ENCODE data around the gene SEPTIN2.
A peak's percentile ranks its signal among the peaks of the same experiment; 100 is the strongest.

Gene SEPTIN2

DNA sequence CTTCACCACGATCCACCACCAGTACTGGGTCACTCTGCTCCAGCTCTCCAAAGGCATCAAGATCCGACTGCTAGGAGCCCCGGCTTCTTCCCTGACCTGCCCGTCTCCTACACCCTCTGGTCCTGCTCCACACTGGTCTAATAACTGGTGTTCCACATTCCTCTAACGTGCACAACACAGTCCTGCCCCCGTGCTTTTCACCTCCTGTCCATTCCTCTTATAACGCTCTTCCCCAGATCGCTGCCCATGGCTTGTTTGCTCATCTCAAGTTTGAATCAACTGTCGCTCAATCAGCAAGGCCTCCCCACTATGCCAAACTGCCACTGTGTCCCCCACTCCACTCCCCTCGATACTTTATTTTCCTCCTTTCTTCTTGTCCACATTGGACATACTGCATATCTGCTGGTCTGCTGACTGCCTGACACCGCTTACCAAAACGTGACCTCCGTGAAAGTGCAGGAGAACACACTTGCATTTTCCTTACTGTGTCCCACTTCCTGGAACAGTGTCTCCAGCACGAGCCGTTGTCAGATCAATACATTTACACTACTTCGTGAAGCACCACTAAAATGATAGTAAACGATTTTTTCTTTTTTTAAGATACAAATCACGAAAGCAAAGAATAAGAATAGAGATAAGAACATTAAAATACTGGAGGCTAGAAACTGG is 6.8 kb upstream of the SEPTIN2 start:
- no CpG with 5 or more reads among the region's 18 CpGs for WGBS, 2 donors (ENCODE audit: extremely low coverage in 2 of 2, insufficient read length in 2 of 2, insufficient replicate concordance in 1 of 2)

GRCh38 chr2:241309684-241310117 is 6.0 kb upstream of the SEPTIN2 start:
- no peak overlapping the region for H4K91ac ChIP-seq (ENCODE audit: low read depth, low read length, poor library complexity)
- no peak overlapping the region for H2BK5ac ChIP-seq (ENCODE audit: low read length)
- H2BK15ac ChIP-seq (ENCODE audit: low read length): no peak overlapping the region
- no peak overlapping the region for H3K9ac ChIP-seq (ENCODE audit: low read depth, low read length, poor library complexity)
- H3K79me1 ChIP-seq (ENCODE audit: low read depth, low read length): peaks cover 11% of the 10 kb centered on the region
- H3K23ac ChIP-seq (ENCODE audit: low read depth, low read length, poor library complexity): no peak overlapping the region
- H3K9me3 ChIP-seq (replicated peaks in 1 of 2; ENCODE audit: control insufficient read depth in 2 of 2, insufficient read depth in 1 of 2, low read depth in 1 of 2, low read length in 2 of 2): no peaks in the 10 kb centered on the region
- DNase-seq (ENCODE audit: low spot score): no peak
- no peak overlapping the region for H3K4me2 ChIP-seq (ENCODE audit: insufficient read depth, low read length, poor library complexity, severe bottlenecking)
- H2BK120ac ChIP-seq (ENCODE audit: low read depth, low read length): no peak overlapping the region
- no peak overlapping the region for H3K4me3 ChIP-seq (ENCODE audit: low read length in 2 of 2)
- H4K8ac ChIP-seq (ENCODE audit: low read depth, low read length): no peak overlapping the region
- no peaks in the 10 kb centered on the region for H3K27me3 ChIP-seq (ENCODE audit: control insufficient read depth in 3 of 3, insufficient read depth in 3 of 3, low read depth in 1 of 3, low read length in 3 of 3)
- no peak overlapping the region for H3K14ac ChIP-seq (ENCODE audit: low read length)
- no CpG with 5 or more reads among the region's 2 CpGs for WGBS, 2 donors (ENCODE audit: extremely low coverage in 2 of 2, insufficient read length in 2 of 2, insufficient replicate concordance in 1 of 2)
- peaks cover 0 to 18% of the 10 kb centered on the region in 2 donors for H3K36me3 ChIP-seq (replicated peaks in 1 of 2; ENCODE audit: control insufficient read depth in 2 of 2, insufficient read depth in 2 of 2, low read length in 2 of 2)
- peaks cover 0 to 4% of the 10 kb centered on the region in 2 donors for H3K4me1 ChIP-seq (ENCODE audit: control insufficient read depth in 2 of 2, insufficient read depth in 1 of 2, low read depth in 1 of 2, low read length in 2 of 2)
- no peak overlapping the region for H2BK12ac ChIP-seq (ENCODE audit: low read length)
- H3K4ac ChIP-seq (ENCODE audit: low read length): no peak overlapping the region
- H3K18ac ChIP-seq (ENCODE audit: low read length): no peak overlapping the region
- H3K27ac ChIP-seq (replicated peaks; ENCODE audit: low read length): no peak overlapping the region
- no peak overlapping the region for H2AK5ac ChIP-seq (ENCODE audit: low read depth, low read length)
- no peak overlapping the region for H2AFZ ChIP-seq (ENCODE audit: low read length)

More for the DNA sequence above, 6.8 kb upstream of the SEPTIN2 start:
- H3K27ac ChIP-seq (replicated peaks; ENCODE audit: low read length): no peak overlapping the region
- no peak overlapping the region for H2BK5ac ChIP-seq (ENCODE audit: low read length)
- peak overlapping the region; percentile 24 for H3K9ac ChIP-seq (ENCODE audit: low read depth, low read length, poor library complexity)
- H3K79me1 ChIP-seq (ENCODE audit: low read depth, low read length): peaks cover 11% of the 10 kb centered on the region
- H3K9me3 ChIP-seq (replicated peaks in 1 of 2; ENCODE audit: control insufficient read depth in 2 of 2, insufficient read depth in 1 of 2, low read depth in 1 of 2, low read length in 2 of 2): no peaks in the 10 kb centered on the region
- no peak for DNase-seq (ENCODE audit: low spot score)
- no peak overlapping the region for H2BK12ac ChIP-seq (ENCODE audit: low read length)
- no peak overlapping the region for H3K18ac ChIP-seq (ENCODE audit: low read length)
- no peak overlapping the region for H3K23ac ChIP-seq (ENCODE audit: low read depth, low read length, poor library complexity)
- no peaks in the 10 kb centered on the region for H3K27me3 ChIP-seq (ENCODE audit: control insufficient read depth in 3 of 3, insufficient read depth in 3 of 3, low read depth in 1 of 3, low read length in 3 of 3)
- peaks cover 0 to 18% of the 10 kb centered on the region in 2 donors for H3K36me3 ChIP-seq (replicated peaks in 1 of 2; ENCODE audit: control insufficient read depth in 2 of 2, insufficient read depth in 2 of 2, low read length in 2 of 2)
- no peak overlapping the region for H3K4ac ChIP-seq (ENCODE audit: low read length)
- H2BK15ac ChIP-seq (ENCODE audit: low read length): no peak overlapping the region
- H3K14ac ChIP-seq (ENCODE audit: low read length): no peak overlapping the region
- H4K8ac ChIP-seq (ENCODE audit: low read depth, low read length): no peak overlapping the region
- no peak overlapping the region for H2BK120ac ChIP-seq (ENCODE audit: low read depth, low read length)
- H3K4me1 ChIP-seq (ENCODE audit: control insufficient read depth in 2 of 2, insufficient read depth in 1 of 2, low read depth in 1 of 2, low read length in 2 of 2): peaks cover 0 to under 1% of the 10 kb centered on the region in 2 donors
- H4K91ac ChIP-seq (ENCODE audit: low read depth, low read length, poor library complexity): no peak overlapping the region
- no peak overlapping the region for H2AFZ ChIP-seq (ENCODE audit: low read length)
- no peak overlapping the region for H3K4me2 ChIP-seq (ENCODE audit: insufficient read depth, low read length, poor library complexity, severe bottlenecking)
- H2AK5ac ChIP-seq (ENCODE audit: low read depth, low read length): no peak overlapping the region
- H3K4me3 ChIP-seq (ENCODE audit: low read length in 2 of 2): no peak overlapping the region

- Histone ChIP-seq H4K8ac (ENCODE audit: low read depth, low read length) (no peak overlapping the region), H3K4me2 (ENCODE audit: insufficient read depth, low read length, poor library complexity, severe bottlenecking) (no peak overlapping the region), H3K9me3 (replicated peaks in 1 of 2; ENCODE audit: control insufficient read depth in 2 of 2, insufficient read depth in 1 of 2, low read depth in 1 of 2, low read length in 2 of 2) (no peaks in the 10 kb centered on the region), H3K18ac (ENCODE audit: low read length) (no peak overlapping the region), H3K4ac (ENCODE audit: low read length) (no peak overlapping the region), H3K27ac (replicated peaks; ENCODE audit: low read length) (no peak overlapping the region), H3K23ac (ENCODE audit: low read depth, low read length, poor library complexity) (no peak overlapping the region), H3K9ac (ENCODE audit: low read depth, low read length, poor library complexity) (no peak overlapping the region), H2BK12ac (ENCODE audit: low read length) (no peak overlapping the region), H3K79me1 (ENCODE audit: low read depth, low read length) (peaks cover 8% of the 10 kb centered on the region), H2BK5ac (ENCODE audit: low read length) (no peak overlapping the region), H2BK15ac (ENCODE audit: low read length) (no peak overlapping the region), H2AK5ac (ENCODE audit: low read depth, low read length) (no peak overlapping the region), H2AFZ (ENCODE audit: low read length) (no peak overlapping the region), H3K14ac (ENCODE audit: low read length) (no peak overlapping the region), H4K91ac (ENCODE audit: low read depth, low read length, poor library complexity) (no peak overlapping the region), H2BK120ac (ENCODE audit: low read depth, low read length) (no peak overlapping the region), H3K4me3 (ENCODE audit: low read length in 2 of 2) (no peak overlapping the region), H3K4me1 (ENCODE audit: control insufficient read depth in 2 of 2, insufficient read depth in 1 of 2, low read depth in 1 of 2, low read length in 2 of 2) (peaks cover 0 to 4% of the 10 kb centered on the region in 2 donors), H3K36me3 (replicated peaks in 1 of 2; ENCODE audit: control insufficient read depth in 2 of 2, insufficient read depth in 2 of 2, low read length in 2 of 2) (peaks cover 0 to 18% of the 10 kb centered on the region in 2 donors), H3K27me3 (ENCODE audit: control insufficient read depth in 3 of 3, insufficient read depth in 3 of 3, low read depth in 1 of 3, low read length in 3 of 3) (no peaks in the 10 kb centered on the region)
- DNase-seq (ENCODE audit: low spot score): no peak
- no CpG with 5 or more reads among the region's 13 CpGs for WGBS, 2 donors (ENCODE audit: extremely low coverage in 2 of 2, insufficient read length in 2 of 2, insufficient replicate concordance in 1 of 2)
Measured at GRCh38 chr2:241310917-241311566, 4.7 kb upstream of the SEPTIN2 start.

DNA sequence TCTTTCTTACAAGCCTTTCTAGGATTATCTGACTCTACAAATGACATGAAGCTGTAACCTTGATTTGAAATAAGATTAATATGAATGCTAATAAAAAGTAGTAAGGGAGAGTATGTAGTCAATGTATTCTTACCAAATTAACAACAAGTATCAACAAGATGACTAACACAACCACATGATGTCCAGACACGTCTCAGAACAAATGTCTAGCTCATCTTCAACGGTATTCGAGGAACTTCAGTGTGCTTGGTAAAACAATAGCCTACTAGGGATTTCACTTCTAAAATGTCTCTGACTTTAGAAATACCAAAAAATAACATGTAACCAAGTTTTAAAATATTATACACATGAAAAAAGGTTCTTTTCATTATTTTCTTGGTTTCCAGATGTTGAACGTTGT is 3.6 kb upstream of the SEPTIN2 start:
- no CpG with 5 or more reads among the region's 4 CpGs for WGBS, 2 donors (ENCODE audit: extremely low coverage in 2 of 2, insufficient read length in 2 of 2, insufficient replicate concordance in 1 of 2)
- Histone ChIP-seq H3K4ac (ENCODE audit: low read length) (no peak overlapping the region), H2BK15ac (ENCODE audit: low read length) (no peak overlapping the region), H2AK5ac (ENCODE audit: low read depth, low read length) (no peak overlapping the region), H3K36me3 (replicated peaks in 1 of 2; ENCODE audit: control insufficient read depth in 2 of 2, insufficient read depth in 2 of 2, low read length in 2 of 2) (peaks cover 0 to 23% of the 10 kb centered on the region in 2 donors), H3K27ac (replicated peaks; ENCODE audit: low read length) (no peak overlapping the region), H3K4me3 (ENCODE audit: low read length in 2 of 2) (no peak overlapping the region), H3K79me1 (ENCODE audit: low read depth, low read length) (peaks cover 11% of the 10 kb centered on the region), H3K9me3 (replicated peaks in 1 of 2; ENCODE audit: control insufficient read depth in 2 of 2, insufficient read depth in 1 of 2, low read depth in 1 of 2, low read length in 2 of 2) (no peaks in the 10 kb centered on the region), H3K9ac (ENCODE audit: low read depth, low read length, poor library complexity) (no peak overlapping the region), H3K23ac (ENCODE audit: low read depth, low read length, poor library complexity) (no peak overlapping the region), H4K8ac (ENCODE audit: low read depth, low read length) (no peak overlapping the region), H3K18ac (ENCODE audit: low read length) (no peak overlapping the region), H2BK120ac (ENCODE audit: low read depth, low read length) (no peak overlapping the region), H3K4me2 (ENCODE audit: insufficient read depth, low read length, poor library complexity, severe bottlenecking) (no peak overlapping the region), H3K4me1 (ENCODE audit: control insufficient read depth in 2 of 2, insufficient read depth in 1 of 2, low read depth in 1 of 2, low read length in 2 of 2) (peaks cover 0 to 4% of the 10 kb centered on the region in 2 donors), H2BK12ac (ENCODE audit: low read length) (no peak overlapping the region), H2BK5ac (ENCODE audit: low read length) (no peak overlapping the region), H3K14ac (ENCODE audit: low read length) (no peak overlapping the region), H3K27me3 (ENCODE audit: control insufficient read depth in 3 of 3, insufficient read depth in 3 of 3, low read depth in 1 of 3, low read length in 3 of 3) (no peaks in the 10 kb centered on the region), H4K91ac (ENCODE audit: low read depth, low read length, poor library complexity) (no peak overlapping the region), H2AFZ (ENCODE audit: low read length) (no peak overlapping the region)
- no peak for DNase-seq (ENCODE audit: low spot score)
